Neural cell (in vitro differentiated cells): ENCODE measurements around the gene BRD9. TPM values are rescaled to one million over a fixed set of nuclear protein-coding genes. Genes with fewer than 3 reads are reported as not detected.
"Not testable (repeated sequence)": the region's sequence is repeated elsewhere in the genome, so short reads cannot be mapped to it uniquely, and the experiment has no call there.

Experiments
- H2AFZ ChIP-seq: fragments of 200-600, 300-800 bp; sonication (generic), shearing (Covaris generic); 2 replicates; pipeline ENCODE4 v1.6.0; 2014; ENCODE audit warnings: low read depth, mild to moderate bottlenecking, antibody characterized with exemption, low read length, moderate library complexity
- H3F3A ChIP-seq: fragments of 200-600 bp; shearing (Covaris generic); 2 replicates; pipeline ENCODE4 v1.6.1; 2016; ENCODE audit warnings: mild to moderate bottlenecking, moderate library complexity, mixed read lengths, antibody characterized with exemption, low read length; ENCODE audit not compliant: insufficient read depth, poor library complexity, severe bottlenecking
- H3K27ac ChIP-seq: fragments of 200-600, 300-800 bp; sonication (generic), shearing (Covaris generic); 2 replicates; pipeline ENCODE4 v1.5.1; 2014; ENCODE audit warnings: mild to moderate bottlenecking, low read length, moderate library complexity
- H3K27me3 ChIP-seq: fragments of 300-800, 200-600 bp; sonication (generic), shearing (Covaris generic); 2 replicates; pipeline ENCODE4 v1.6.0; 2014; ENCODE audit warnings: mild to moderate bottlenecking, low read depth, low read length, moderate library complexity; ENCODE audit not compliant: insufficient read depth
- H3K36me3 ChIP-seq: fragments of 300-800, 200-600 bp; sonication (generic), shearing (Covaris generic); 2 replicates; pipeline ENCODE4 v1.5.1; 2014; ENCODE audit warnings: mild to moderate bottlenecking, antibody characterized with exemption, low read length, moderate library complexity; ENCODE audit not compliant: insufficient read depth
- H3K4me2 ChIP-seq: fragments of 300-800, 200-600 bp; sonication (generic), shearing (Covaris generic); 2 replicates; pipeline ENCODE4 v1.6.0; 2014; ENCODE audit warnings: mild to moderate bottlenecking, low read length
- H3K4me3 ChIP-seq: fragments of 300-800, 200-600 bp; sonication (generic), shearing (Covaris generic); 2 replicates; pipeline ENCODE4 v1.5.1; 2014; ENCODE audit warnings: mild to moderate bottlenecking, low read length, moderate library complexity
- H3K79me2 ChIP-seq: fragments of 200-600 bp; shearing (Covaris generic); replicated peaks from 2 replicates; pipeline ENCODE4 v1.6.0; 2014; ENCODE audit warnings: mild to moderate bottlenecking, low read length, moderate library complexity; ENCODE audit not compliant: insufficient read depth
- H3K9ac ChIP-seq: fragments of 300-800, 200-600 bp; sonication (generic), shearing (Covaris generic); 2 replicates; pipeline ENCODE4 v1.6.1; 2016; ENCODE audit warnings: mild to moderate bottlenecking, low read length, mixed read lengths
- H3K9me2 ChIP-seq: fragments of 200-600 bp; shearing (Covaris generic); 2 replicates; pipeline ENCODE4 v1.6.1; 2016; ENCODE audit warnings: mild to moderate bottlenecking, low read length, mixed read lengths; ENCODE audit not compliant: insufficient read depth
- H3K9me3 ChIP-seq: fragments of 200-600, 300-800 bp; sonication (generic), shearing (Covaris generic); 2 replicates; pipeline ENCODE4 v1.6.1; 2016; ENCODE audit warnings: mild to moderate bottlenecking, mixed run types, low read length, moderate library complexity, mixed read lengths
- H4K20me1 ChIP-seq: fragments of 200-600 bp; shearing (Covaris generic); 2 replicates; pipeline ENCODE4 v1.6.1; 2016; ENCODE audit warnings: mild to moderate bottlenecking, mixed run types; ENCODE audit not compliant: insufficient read depth
- CTCF ChIP-seq: fragments of 450-650 bp; IDR thresholded peaks from 2 replicates; pipeline ENCODE4 v1.5.1; 2014; ENCODE audit warnings: antibody characterized with exemption, mild to moderate bottlenecking, moderate library complexity; ENCODE audit not compliant: poor library complexity, severe bottlenecking
- EP300 ChIP-seq: fragments of 450-650 bp; conservative IDR thresholded peaks from 2 replicates; pipeline ENCODE4 v1.6.1; 2014; ENCODE audit warnings: antibody characterized with exemption, mild to moderate bottlenecking, moderate library complexity; ENCODE audit not compliant: poor library complexity, severe bottlenecking
- EZH2 ChIP-seq: fragments of 200-600, 300-800 bp; shearing (Covaris generic), sonication (generic); IDR thresholded peaks from 2 replicates; pipeline ENCODE4 v1.6.1; 2014; ENCODE audit warnings: antibody characterized with exemption, low read length, borderline replicate concordance, mild to moderate bottlenecking; ENCODE audit not compliant: insufficient read depth, poor library complexity, severe bottlenecking
- MXI1 ChIP-seq: fragments of 450-650 bp; conservative IDR thresholded peaks from 2 replicates; pipeline ENCODE4 v1.6.1; 2014; ENCODE audit warnings: antibody characterized with exemption, mild to moderate bottlenecking; ENCODE audit not compliant: poor library complexity, severe bottlenecking
- POLR2AphosphoS5 ChIP-seq: IDR thresholded peaks from 2 replicates; pipeline ENCODE4 v1.6.1; 2012
- RAD21 ChIP-seq: fragments of 450-650 bp; conservative IDR thresholded peaks from 2 replicates; pipeline ENCODE4 v1.6.1; 2014; ENCODE audit warnings: antibody characterized with exemption, mild to moderate bottlenecking, moderate library complexity
- REST ChIP-seq: IDR thresholded peaks from 2 replicates; pipeline ENCODE4 v1.6.1; 2012; ENCODE audit warnings: borderline replicate concordance
- SMC3 ChIP-seq: fragments of 450-650 bp; conservative IDR thresholded peaks from 2 replicates; pipeline ENCODE4 v1.6.1; 2014; ENCODE audit warnings: antibody characterized with exemption, mild to moderate bottlenecking, moderate library complexity; ENCODE audit not compliant: poor library complexity
- TAF1 ChIP-seq: IDR thresholded peaks from 2 replicates; pipeline ENCODE4 v1.6.1; 2012; ENCODE audit warnings: low read depth
- polyA plus RNA-seq: library from polyadenylated mRNA; depleted of rRNA; stranded (reverse); fragments of >200 nt; gene quantifications from 2 replicates; pipeline ENCODE4 v1.2.3, GENCODE V29; 2014

Gene BRD9
- polyA plus RNA-seq, 1 donor from 2014 or later, result 50.4 TPM

- TF ChIP-seq POLR2AphosphoS5, result no peak
- TF ChIP-seq EZH2, result no peak
- TF ChIP-seq MXI1, result no peak
- no peak for TF ChIP-seq CTCF
- no peak for TF ChIP-seq TAF1
- no peak for TF ChIP-seq SMC3
- no peak for TF ChIP-seq RAD21
- TF ChIP-seq REST, result no peak
- no peak for TF ChIP-seq EP300
- Histone ChIP-seq H3K4me2 (no peak overlapping the region), H3K4me3 (no peak overlapping the region), H3K27me3 (peaks cover 15% of the 10 kb centered on the region), H3F3A (no peaks in the 10 kb centered on the region), H2AFZ (no peak overlapping the region), H4K20me1 (no peaks in the 10 kb centered on the region), H3K9me3 (no peaks in the 10 kb centered on the region), H3K36me3 (no peaks in the 10 kb centered on the region), H3K9me2 (no peaks in the 10 kb centered on the region), H3K9ac (no peak overlapping the region), H3K79me2 (no peaks in the 10 kb centered on the region), H3K27ac (no peak overlapping the region)
Observed at GRCh38 chr5:929596-929995, 37.0 kb upstream of the BRD9 start.

- H3K9me3 ChIP-seq, H3K36me3 ChIP-seq, H3K27ac ChIP-seq, H3F3A ChIP-seq, H3K9ac ChIP-seq, H3K79me2 ChIP-seq, H2AFZ ChIP-seq, H4K20me1 ChIP-seq, H3K4me2 ChIP-seq, H3K4me3 ChIP-seq, H3K9me2 ChIP-seq: not testable (repeated sequence)
- H3K27me3 ChIP-seq, result peaks cover 15% of the 10 kb centered on the region
Observed at GRCh38 chr5:929182-929581, 36.6 kb upstream of the BRD9 start.
